HCT116 (cell line): ENCODE data around the gene THRA. TPM values are rescaled to one million over a fixed set of nuclear protein-coding genes. Genes with fewer than 3 reads are reported as not detected.

Experiments
- ATAC-seq: fragments of 200-7000 bp; cut with Tn5 transposase; 2 replicates; pipeline ENCODE4 v1.9.1; 2020; ENCODE audit warnings: mild to moderate bottlenecking, moderate library complexity
- BruUV-seq: library from RNA; stranded (reverse); fragments of 400-500 nt; replicated peaks from 2 replicates; lab custom pipeline; 2021; lab: Mats Ljungman, UMichigan
- CTCF ChIA-PET: fragments of 300-600 bp; sonication (Branson Sonifier 250); formaldehyde crosslinking; loops from one replicate; lab custom pipeline; 2021; ENCODE audit warnings: antibody characterized with exemption; lab: Charles Lee
- POLR2A ChIA-PET: fragments of 300-600, 350-600 bp; sonication (Branson Sonifier 250); formaldehyde crosslinking; loops from one replicate; lab custom pipeline; 2021; ENCODE audit warnings: antibody characterized with exemption; lab: Charles Lee
- RAD21 ChIA-PET, 2 experiments: fragments of 300-600 bp; sonication (Branson Sonifier 250); formaldehyde crosslinking; loops; one replicate each; lab custom pipeline; 2023; ENCODE audit warnings: low total read pairs in 2 of 2; ENCODE audit not compliant: uncharacterized antibody in 2 of 2, unreplicated experiment in 2 of 2, low non-redundant PET in 1 of 2; lab: Charles Lee
- DNase-seq: peaks from one replicate; pipeline ENCODE4 v3.0.0-alpha.2; 2010; ENCODE audit warnings: low read depth, low spot score
- H2AFZ ChIP-seq: fragments of 200-600 bp; shearing (Covaris generic), sonication (generic); 2 replicates; pipeline ENCODE4 v1.6.1; 2017; ENCODE audit warnings: low read depth, mixed run types, mixed read lengths, antibody characterized with exemption, low read length; ENCODE audit not compliant: poor library complexity, severe bottlenecking
- H3K27ac ChIP-seq: 2 replicates; pipeline ENCODE4 v1.5.1; 2012; ENCODE audit warnings: low read depth, low read length
- H3K27me3 ChIP-seq: fragments of 200-600 bp; sonication (generic); 2 replicates; pipeline ENCODE4 v1.6.1; 2016; ENCODE audit warnings: mixed run types, low read length, mixed read lengths; ENCODE audit not compliant: insufficient read depth
- H3K36me3 ChIP-seq, 2 experiments: fragments of 200-500 bp in 1 of 2; fragments of 200-600 bp in 1 of 2; sonication (Bioruptor generic) in 1 of 2; sonication (generic) in 1 of 2; 2 replicates each; pipeline versions ENCODE4 v1.5.1 to v1.6.1; 2014 to 2016; ENCODE audit warnings: low read length in 2 of 2, inconsistent platforms in 1 of 2, mixed read lengths in 1 of 2, mixed run types in 1 of 2; ENCODE audit not compliant: insufficient read depth in 2 of 2, control insufficient read depth in 1 of 2
- H3K4me1 ChIP-seq, 2 experiments: fragments of 200-600 bp in 1 of 2; sonication (generic) in 1 of 2; 2 replicates each; pipeline versions ENCODE4 v1.5.1 to v1.6.1; 2012 to 2017; ENCODE audit warnings: low read length in 2 of 2, inconsistent platforms in 1 of 2, mild to moderate bottlenecking in 1 of 2, mixed read lengths in 1 of 2, mixed run types in 1 of 2, moderate library complexity in 1 of 2; ENCODE audit not compliant: insufficient read depth in 2 of 2, control insufficient read depth in 1 of 2
- H3K4me2 ChIP-seq: fragments of 200-600 bp; sonication (generic); 2 replicates; pipeline ENCODE4 v1.6.1; 2017; ENCODE audit warnings: mixed run types, low read length, mixed read lengths
- H3K4me3 ChIP-seq, 2 experiments: fragments of 200-600 bp in 1 of 2; sonication (generic) in 1 of 2; replicated peaks in 1 of 2; 2 replicates each; pipeline ENCODE4 v1.5.1; 2011 to 2016; ENCODE audit warnings: low read length in 2 of 2, control low read depth in 1 of 2, low read depth in 1 of 2, mild to moderate bottlenecking in 1 of 2, mixed read lengths in 1 of 2, mixed run types in 1 of 2
- H3K79me2 ChIP-seq: fragments of 200-600 bp; sonication (generic); 2 replicates; pipeline ENCODE4 v1.6.1; 2017; ENCODE audit warnings: mild to moderate bottlenecking, mixed run types, low read length, moderate library complexity, mixed read lengths; ENCODE audit not compliant: insufficient read depth
- H3K9ac ChIP-seq: fragments of 200-600 bp; sonication (generic); 2 replicates; pipeline ENCODE4 v1.6.1; 2016; ENCODE audit warnings: low read length, mixed read lengths
- H3K9me2 ChIP-seq: fragments of 200-600 bp; sonication (generic), shearing (Covaris generic); 2 replicates; pipeline ENCODE4 v1.6.1; 2017; ENCODE audit warnings: mixed run types, mild to moderate bottlenecking, moderate library complexity; ENCODE audit not compliant: insufficient read depth
- H3K9me3 ChIP-seq, 2 experiments: fragments of 200-500 bp in 1 of 2; fragments of 200-600 bp in 1 of 2; sonication (Bioruptor generic) in 1 of 2; sonication (generic) in 1 of 2; 2 replicates each; pipeline ENCODE4 v1.6.1; 2014 to 2017; ENCODE audit warnings: low read length in 2 of 2, mixed read lengths in 2 of 2, inconsistent platforms in 1 of 2, low read depth in 1 of 2, mild to moderate bottlenecking in 1 of 2, mixed run types in 1 of 2, moderate library complexity in 1 of 2; ENCODE audit not compliant: control insufficient read depth in 1 of 2, insufficient read depth in 1 of 2
- H4K20me1 ChIP-seq: fragments of 200-600 bp; sonication (generic), shearing (Covaris generic); 2 replicates; pipeline ENCODE4 v1.6.1; 2017; ENCODE audit warnings: mixed run types, mild to moderate bottlenecking, moderate library complexity; ENCODE audit not compliant: insufficient read depth
- EZH2phosphoT487 ChIP-seq: fragments of 200-600 bp; IDR thresholded peaks from 2 replicates; pipeline ENCODE4 v1.6.1; 2018; ENCODE audit warnings: antibody characterized with exemption, borderline replicate concordance
- POLR2A ChIP-seq: IDR thresholded peaks from 2 replicates; pipeline ENCODE4 v1.7.0; 2011; ENCODE audit warnings: borderline replicate concordance; ENCODE audit not compliant: insufficient read depth, insufficient read length; ENCODE audit errors: extremely low read depth
- RAD21 ChIP-seq: IDR thresholded peaks from 2 replicates; pipeline ENCODE4 v1.6.1; 2012; ENCODE audit warnings: low read depth, mild to moderate bottlenecking
- YY1 ChIP-seq: IDR thresholded peaks from 2 replicates; pipeline ENCODE4 v1.6.1; 2011; ENCODE audit warnings: low read length, low read depth, moderate library complexity, mild to moderate bottlenecking; ENCODE audit not compliant: insufficient replicate concordance; ENCODE audit errors: extremely low read depth
- intact Hi-C: fragments of 100-400 bp; cut with micrococcal nuclease; formaldehyde crosslinking; loops from 2 replicates; pipeline ENCODE4 v1.10.0; 2022
- total RNA-seq: library from RNA; stranded (reverse); gene quantifications from one replicate; pipeline ENCODE4 v1.2.1, GENCODE V29; 2021; ENCODE audit not compliant: unreplicated experiment
- TF ChIP-seq, protein P1 (sequence below): IDR thresholded peaks from 2 replicates; pipeline ENCODE4 v1.6.1; 2011; ENCODE audit warnings: mild to moderate bottlenecking, low read length, moderate library complexity; ENCODE audit not compliant: insufficient replicate concordance; ENCODE audit errors: extremely low read depth
- TF ChIP-seq, protein P2 (sequence below), 3 experiments: fragments of 200-600 bp in 1 of 3; sonication (generic) in 1 of 3; IDR thresholded peaks in 2 of 3; conservative IDR thresholded peaks in 1 of 3; 2 replicates each; pipeline ENCODE4 v1.5.1; 2012 to 2017; ENCODE audit warnings: low read depth in 2 of 3, low read length in 2 of 3, antibody characterized with exemption in 1 of 3, borderline replicate concordance in 1 of 3, control low read depth in 1 of 3, mild to moderate bottlenecking in 1 of 3, mixed read lengths in 1 of 3, mixed run types in 1 of 3, moderate library complexity in 1 of 3; ENCODE audit not compliant: insufficient read depth in 1 of 3
- TF ChIP-seq, protein P3 (sequence below): IDR thresholded peaks from 2 replicates; pipeline ENCODE4 v1.6.1; 2012

The THRA gene
- total RNA-seq, 1 experiment from 2014 or later, result 23.3 TPM

DNA sequence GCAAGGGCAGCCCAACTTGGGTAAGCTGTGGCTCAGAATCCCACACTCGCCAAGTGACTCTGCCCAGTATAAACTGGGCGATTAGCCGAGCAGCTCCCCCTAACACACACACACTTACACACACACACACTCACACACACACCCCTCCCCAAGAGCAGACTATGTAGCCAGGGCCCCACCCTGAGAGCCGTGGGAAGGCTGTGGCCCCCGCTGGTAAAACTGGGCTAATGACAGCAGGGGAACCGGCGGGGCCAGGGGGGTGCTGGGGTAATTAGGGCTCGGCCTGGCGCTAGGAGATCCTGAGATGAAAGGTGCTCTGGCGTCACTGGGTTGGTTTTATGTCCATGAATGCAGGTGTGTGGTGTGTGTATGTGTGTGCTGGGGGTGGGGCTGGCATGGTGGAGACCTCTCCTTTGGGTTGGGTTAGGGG, 1.1 kb upstream of the THRA start:
- RAD21 ChIA-PET, result no interaction called here
- no peaks in the 10 kb centered on the region for H4K20me1 ChIP-seq
- intact Hi-C loops, result no loop called here
- DNase-seq, result no peak
- H3K4me2 ChIP-seq, result no peak overlapping the region; the same call in 1 of the 2 replicates
- no TSS peak for BruUV-seq
- H3K36me3 ChIP-seq, result no peaks in the 10 kb centered on the region
- no peaks in the 10 kb centered on the region for H3K9me2 ChIP-seq
- H3K9ac ChIP-seq, result no peak overlapping the region
- H3K4me1 ChIP-seq, result peaks cover 27 to 37% of the 10 kb centered on the region in 2 experiments
- ATAC-seq, result no peak
- H3K79me2 ChIP-seq, result no peaks in the 10 kb centered on the region
- CTCF ChIA-PET, result interaction anchor here (1.0 kb wide), 1 partner anchor 14 kb away, joined by 7 read pairs; no protein-coding TSS in a partner anchor
- no peaks in the 10 kb centered on the region for H3K9me3 ChIP-seq
- POLR2A ChIA-PET, result no interaction called here
- H3K4me3 ChIP-seq, result no peak overlapping the region
- H3K27ac ChIP-seq, result no peak overlapping the region
- H2AFZ ChIP-seq, result no peak overlapping the region
- no peaks in the 10 kb centered on the region for H3K27me3 ChIP-seq
- TF ChIP-seq POLR2A, result no peak
- TF ChIP-seq, protein P1, sequence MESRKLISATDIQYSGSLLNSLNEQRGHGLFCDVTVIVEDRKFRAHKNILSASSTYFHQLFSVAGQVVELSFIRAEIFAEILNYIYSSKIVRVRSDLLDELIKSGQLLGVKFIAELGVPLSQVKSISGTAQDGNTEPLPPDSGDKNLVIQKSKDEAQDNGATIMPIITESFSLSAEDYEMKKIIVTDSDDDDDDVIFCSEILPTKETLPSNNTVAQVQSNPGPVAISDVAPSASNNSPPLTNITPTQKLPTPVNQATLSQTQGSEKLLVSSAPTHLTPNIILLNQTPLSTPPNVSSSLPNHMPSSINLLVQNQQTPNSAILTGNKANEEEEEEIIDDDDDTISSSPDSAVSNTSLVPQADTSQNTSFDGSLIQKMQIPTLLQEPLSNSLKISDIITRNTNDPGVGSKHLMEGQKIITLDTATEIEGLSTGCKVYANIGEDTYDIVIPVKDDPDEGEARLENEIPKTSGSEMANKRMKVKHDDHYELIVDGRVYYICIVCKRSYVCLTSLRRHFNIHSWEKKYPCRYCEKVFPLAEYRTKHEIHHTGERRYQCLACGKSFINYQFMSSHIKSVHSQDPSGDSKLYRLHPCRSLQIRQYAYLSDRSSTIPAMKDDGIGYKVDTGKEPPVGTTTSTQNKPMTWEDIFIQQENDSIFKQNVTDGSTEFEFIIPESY, result no peak
- TF ChIP-seq YY1, result no peak
- no peak for TF ChIP-seq EZH2phosphoT487
- TF ChIP-seq RAD21, result no peak
- TF ChIP-seq, protein P2, sequence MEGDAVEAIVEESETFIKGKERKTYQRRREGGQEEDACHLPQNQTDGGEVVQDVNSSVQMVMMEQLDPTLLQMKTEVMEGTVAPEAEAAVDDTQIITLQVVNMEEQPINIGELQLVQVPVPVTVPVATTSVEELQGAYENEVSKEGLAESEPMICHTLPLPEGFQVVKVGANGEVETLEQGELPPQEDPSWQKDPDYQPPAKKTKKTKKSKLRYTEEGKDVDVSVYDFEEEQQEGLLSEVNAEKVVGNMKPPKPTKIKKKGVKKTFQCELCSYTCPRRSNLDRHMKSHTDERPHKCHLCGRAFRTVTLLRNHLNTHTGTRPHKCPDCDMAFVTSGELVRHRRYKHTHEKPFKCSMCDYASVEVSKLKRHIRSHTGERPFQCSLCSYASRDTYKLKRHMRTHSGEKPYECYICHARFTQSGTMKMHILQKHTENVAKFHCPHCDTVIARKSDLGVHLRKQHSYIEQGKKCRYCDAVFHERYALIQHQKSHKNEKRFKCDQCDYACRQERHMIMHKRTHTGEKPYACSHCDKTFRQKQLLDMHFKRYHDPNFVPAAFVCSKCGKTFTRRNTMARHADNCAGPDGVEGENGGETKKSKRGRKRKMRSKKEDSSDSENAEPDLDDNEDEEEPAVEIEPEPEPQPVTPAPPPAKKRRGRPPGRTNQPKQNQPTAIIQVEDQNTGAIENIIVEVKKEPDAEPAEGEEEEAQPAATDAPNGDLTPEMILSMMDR (IDR thresholded peaks at IDR 0.05 in 2 of 3, conservative IDR thresholded peaks at IDR 0.05 in 1 of 3; ENCODE audit: borderline replicate concordance in 1 of 3, insufficient read depth in 1 of 3, low read depth in 2 of 3, low read length in 2 of 3), result no peak
- TF ChIP-seq, protein P3, sequence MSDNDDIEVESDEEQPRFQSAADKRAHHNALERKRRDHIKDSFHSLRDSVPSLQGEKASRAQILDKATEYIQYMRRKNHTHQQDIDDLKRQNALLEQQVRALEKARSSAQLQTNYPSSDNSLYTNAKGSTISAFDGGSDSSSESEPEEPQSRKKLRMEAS, result no peak
